ENCODE results near the gene FHDC1. TPM values are rescaled to one million over a fixed set of nuclear protein-coding genes. Genes with fewer than 3 reads are reported as not detected.

Gene FHDC1
- total and polyA plus RNA-seq, 2 donors = 1.6 to 7.1 TPM

GRCh38 chr4:153021276-153021675 is 85.2 kb downstream of the FHDC1 start:
- no peak overlapping the region for H3K27ac ChIP-seq (ENCODE audit: low read depth)
- H3K4me1 ChIP-seq (ENCODE audit: insufficient read depth) = no peaks in the 10 kb centered on the region
- no peak for DNase-seq (ENCODE audit: extremely low spot score)
- WGBS = 65% methylated on average over 8 of the region's 8 CpGs
- H3K36me3 ChIP-seq (ENCODE audit: insufficient read depth) = no peaks in the 10 kb centered on the region
- no peak overlapping the region for H3K4me3 ChIP-seq (ENCODE audit: low read depth, low read length)

DNA sequence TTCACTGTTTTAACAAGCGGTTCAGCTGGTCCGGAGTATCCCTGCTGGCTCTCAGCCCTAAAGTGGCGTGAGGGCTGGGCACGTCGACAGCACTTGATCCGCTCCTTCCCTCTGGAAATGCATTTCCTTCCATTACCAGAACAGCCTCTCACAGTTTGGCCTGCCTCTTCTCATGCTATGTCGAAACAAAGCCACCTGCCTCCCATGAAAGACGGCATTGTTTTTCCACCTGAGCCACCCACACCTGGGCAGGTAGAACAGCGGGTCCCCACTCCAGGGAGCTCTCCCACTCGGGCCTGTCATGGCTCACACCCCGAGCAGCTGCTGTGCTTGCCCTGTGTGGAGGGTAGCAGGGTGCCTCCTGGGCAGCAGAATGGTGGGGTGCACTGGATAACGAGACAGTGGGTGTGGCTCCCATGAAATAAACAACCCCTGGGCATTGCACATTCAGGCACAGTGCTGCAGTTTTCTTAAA is 86.2 kb downstream of the FHDC1 start:
- no peaks in the 10 kb centered on the region for H3K36me3 ChIP-seq (ENCODE audit: insufficient read depth)
- no peaks in the 10 kb centered on the region for H3K4me1 ChIP-seq (ENCODE audit: insufficient read depth)
- no peak overlapping the region for H3K27ac ChIP-seq (ENCODE audit: low read depth)
- DNase-seq (ENCODE audit: extremely low spot score) = no peak
- 82% methylated on average over 12 of the region's 12 CpGs for WGBS
- no peak overlapping the region for H3K4me3 ChIP-seq (ENCODE audit: low read depth, low read length)

DNA sequence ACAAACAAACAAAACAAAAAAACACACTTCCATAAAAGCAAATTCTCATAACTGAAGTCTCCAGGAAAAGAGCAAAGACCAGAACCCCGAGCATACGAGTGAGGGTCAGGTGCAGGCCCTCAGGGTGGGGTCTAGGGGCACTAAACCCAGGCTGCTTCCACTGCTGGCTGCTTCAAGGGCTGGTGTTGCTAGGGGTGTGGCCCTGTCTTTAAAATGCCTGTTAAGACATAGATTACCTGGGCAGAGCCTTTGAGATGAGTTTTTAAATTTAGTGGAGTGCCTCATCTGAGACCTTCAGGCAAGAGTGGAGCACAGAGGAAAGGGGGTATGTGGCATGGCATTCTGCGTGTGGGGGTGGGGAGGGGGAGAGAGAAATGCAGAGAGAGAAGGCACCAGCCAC is 87.0 kb downstream of the FHDC1 start:
- no peaks in the 10 kb centered on the region for H3K4me1 ChIP-seq (ENCODE audit: insufficient read depth)
- WGBS = 52% methylated on average over 3 of the region's 3 CpGs
- no peak for DNase-seq (ENCODE audit: extremely low spot score)
- H3K36me3 ChIP-seq (ENCODE audit: insufficient read depth) = no peaks in the 10 kb centered on the region
- H3K4me3 ChIP-seq (ENCODE audit: low read depth, low read length) = no peak overlapping the region
- H3K27ac ChIP-seq (ENCODE audit: low read depth) = no peak overlapping the region

GRCh38 chr4:153023692-153024394 is 87.7 kb downstream of the FHDC1 start:
- 61% methylated on average over 17 of the region's 17 CpGs for WGBS
- DNase-seq (ENCODE audit: extremely low spot score) = no peak
- no peaks in the 10 kb centered on the region for H3K36me3 ChIP-seq (ENCODE audit: insufficient read depth)
- no peaks in the 10 kb centered on the region for H3K4me1 ChIP-seq (ENCODE audit: insufficient read depth)
- no peak overlapping the region for H3K27ac ChIP-seq (ENCODE audit: low read depth)
- no peak overlapping the region for H3K4me3 ChIP-seq (ENCODE audit: low read depth, low read length)

GRCh38 chr4:153024466-153024865 is 88.3 kb downstream of the FHDC1 start:
- no peak for DNase-seq (ENCODE audit: extremely low spot score)
- no peak overlapping the region for H3K4me3 ChIP-seq (ENCODE audit: low read depth, low read length)
- WGBS = 57% methylated on average over 6 of the region's 6 CpGs

GRCh38 chr4:153025406-153025805 is 89.3 kb downstream of the FHDC1 start:
- WGBS = 48% methylated on average over 1 of the region's 1 CpG
- no peak for DNase-seq (ENCODE audit: extremely low spot score)
- no peak overlapping the region for H3K27ac ChIP-seq (ENCODE audit: low read depth)

More at GRCh38 chr4:153024466-153024865, 88.3 kb downstream of the FHDC1 start:
- Histone ChIP-seq H3K27ac (ENCODE audit: low read depth) (no peak overlapping the region), H3K36me3 (ENCODE audit: insufficient read depth) (no peaks in the 10 kb centered on the region), H3K4me1 (ENCODE audit: insufficient read depth) (no peaks in the 10 kb centered on the region)

DNA sequence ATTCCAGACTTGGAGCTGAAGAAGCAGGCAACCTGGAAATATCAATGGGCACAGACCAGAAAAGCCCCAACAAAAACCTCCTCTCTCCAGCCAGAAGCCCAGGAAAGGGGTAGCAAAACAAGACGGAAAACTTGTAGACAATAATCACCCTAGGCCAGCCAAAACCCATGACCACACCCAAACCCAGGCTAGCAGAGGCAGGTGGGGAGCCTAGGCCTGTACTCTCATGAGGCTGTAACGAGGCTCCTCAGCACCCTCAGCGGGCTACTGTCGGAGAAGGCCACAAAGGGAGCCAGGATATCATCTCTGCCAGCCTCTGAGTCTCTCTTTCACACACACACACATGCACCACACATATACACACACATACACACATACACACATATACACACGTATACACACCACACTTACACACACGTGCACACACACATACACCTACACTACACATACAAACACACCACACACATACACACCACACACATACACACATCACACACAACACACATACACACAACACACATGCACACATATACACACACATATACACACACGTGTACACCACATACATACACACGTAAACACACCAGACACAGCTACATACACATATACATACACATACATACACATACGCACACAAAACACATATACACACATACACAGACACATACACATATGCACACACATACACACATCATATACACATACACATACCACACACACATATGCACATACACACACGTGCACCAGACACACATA is 90.6 kb downstream of the FHDC1 start:
- H3K4me3 ChIP-seq (ENCODE audit: low read depth, low read length) = no peak overlapping the region
- WGBS = 93% methylated on average over 10 of the region's 10 CpGs
- no peaks in the 10 kb centered on the region for H3K4me1 ChIP-seq (ENCODE audit: insufficient read depth)
- H3K27ac ChIP-seq (ENCODE audit: low read depth) = no peak overlapping the region
- DNase-seq (ENCODE audit: extremely low spot score) = no peak
- no peaks in the 10 kb centered on the region for H3K36me3 ChIP-seq (ENCODE audit: insufficient read depth)

More at GRCh38 chr4:153025406-153025805, 89.3 kb downstream of the FHDC1 start:
- H3K36me3 ChIP-seq (ENCODE audit: insufficient read depth) = no peaks in the 10 kb centered on the region
- H3K4me1 ChIP-seq (ENCODE audit: insufficient read depth) = no peaks in the 10 kb centered on the region
- no peak overlapping the region for H3K4me3 ChIP-seq (ENCODE audit: low read depth, low read length)

GRCh38 chr4:153027866-153028265 is 91.7 kb downstream of the FHDC1 start:
- no peak overlapping the region for H3K27ac ChIP-seq (ENCODE audit: low read depth)
- H3K36me3 ChIP-seq (ENCODE audit: insufficient read depth) = no peaks in the 10 kb centered on the region
- 88% methylated on average over 3 of the region's 3 CpGs for WGBS

DNA sequence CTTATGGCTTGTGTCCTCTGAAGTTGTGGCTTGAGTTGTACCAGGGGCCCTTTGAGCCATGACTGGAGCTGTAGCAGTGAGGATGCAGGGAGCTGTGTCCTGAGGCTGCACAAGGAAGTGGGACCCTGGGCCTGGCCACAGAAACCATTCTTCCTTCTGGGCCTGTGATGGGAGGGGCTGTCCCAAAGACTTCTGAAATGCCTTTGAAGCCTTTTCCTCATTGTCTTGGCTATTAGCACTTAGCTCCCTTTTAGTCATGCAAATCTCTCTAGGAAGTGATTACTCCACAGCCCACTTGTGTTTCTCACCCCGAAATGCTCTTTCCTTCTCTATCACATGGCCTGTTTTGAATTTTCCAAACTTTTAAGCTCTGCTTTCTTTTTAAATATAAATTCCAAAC is 92.4 kb downstream of the FHDC1 start:
- no peaks in the 10 kb centered on the region for H3K4me1 ChIP-seq (ENCODE audit: insufficient read depth)
- no peak overlapping the region for H3K4me3 ChIP-seq (ENCODE audit: low read depth, low read length)
- WGBS = 41% methylated on average over 1 of the region's 1 CpG
- H3K36me3 ChIP-seq (ENCODE audit: insufficient read depth) = no peaks in the 10 kb centered on the region
- H3K27ac ChIP-seq (ENCODE audit: low read depth) = no peak overlapping the region
- no peak for DNase-seq (ENCODE audit: extremely low spot score)

More at GRCh38 chr4:153027866-153028265, 91.7 kb downstream of the FHDC1 start:
- no peak overlapping the region for H3K4me3 ChIP-seq (ENCODE audit: low read depth, low read length)
- H3K4me1 ChIP-seq (ENCODE audit: insufficient read depth) = no peaks in the 10 kb centered on the region
- no peak for DNase-seq (ENCODE audit: extremely low spot score)

Other genes starting within 250 kb of the FHDC1 start
- 2.9 TPM for gene TIGD4, start 156.6 kb upstream of the FHDC1 start, total RNA-seq
- 0.20 TPM for gene TIGD4, start 156.6 kb upstream of the FHDC1 start, polyA plus RNA-seq
- 64.6 TPM for gene ARFIP1, start 156.4 kb upstream of the FHDC1 start, total RNA-seq
- 23.4 TPM for gene ARFIP1, start 156.4 kb upstream of the FHDC1 start, polyA plus RNA-seq